HEK293T (cell line): Measurements from ENCODE around the gene CSH2.
"Not testable (repeated sequence)": the region's sequence is repeated elsewhere in the genome, so short reads cannot be mapped to it uniquely, and the experiment has no call there.

ENCODE experiments used
- BHLHE40 ChIP-seq: fragments of 450-650 bp; IDR thresholded peaks from 2 replicates; pipeline ENCODE4 v1.6.1; 2016; ENCODE audit warnings: mild to moderate bottlenecking, moderate library complexity, borderline replicate concordance
- CTBP1 ChIP-seq: fragments of 450-650 bp; IDR thresholded peaks from 2 replicates; pipeline ENCODE4 v1.6.1; 2016; ENCODE audit warnings: borderline replicate concordance
- ELF4 ChIP-seq: fragments of 450-650 bp; IDR thresholded peaks from 2 replicates; pipeline ENCODE4 v1.6.1; 2017; ENCODE audit warnings: antibody characterized with exemption
- FOXA1 ChIP-seq: fragments of 450-650 bp; IDR thresholded peaks from 2 replicates; pipeline ENCODE4 v1.6.1; 2016; ENCODE audit warnings: mild to moderate bottlenecking
- FOXK2 ChIP-seq: fragments of 450-650 bp; IDR thresholded peaks from 2 replicates; pipeline ENCODE4 v1.6.1; 2016; ENCODE audit warnings: mild to moderate bottlenecking
- FOXM1 ChIP-seq: fragments of 450-650 bp; IDR thresholded peaks from 2 replicates; pipeline ENCODE4 v1.6.1; 2017; ENCODE audit warnings: mild to moderate bottlenecking, borderline replicate concordance
- HDGF ChIP-seq: fragments of 450-650 bp; IDR thresholded peaks from 2 replicates; pipeline ENCODE4 v1.6.1; 2017; ENCODE audit warnings: antibody characterized with exemption, borderline replicate concordance
- LEF1 ChIP-seq: fragments of 450-650 bp; IDR thresholded peaks from 2 replicates; pipeline ENCODE4 v1.6.1; 2017; ENCODE audit warnings: mild to moderate bottlenecking, borderline replicate concordance
- NFRKB ChIP-seq: fragments of 450-650 bp; IDR thresholded peaks from 2 replicates; pipeline ENCODE4 v1.6.1; 2016; ENCODE audit warnings: mild to moderate bottlenecking, moderate library complexity
- SP1 ChIP-seq: fragments of 450-650 bp; IDR thresholded peaks from 2 replicates; pipeline ENCODE4 v1.6.1; 2017
- SUZ12 ChIP-seq: fragments of 450-650 bp; IDR thresholded peaks from 2 replicates; pipeline ENCODE4 v1.6.1; 2016; ENCODE audit warnings: mild to moderate bottlenecking
- TARDBP ChIP-seq: fragments of 450-650 bp; IDR thresholded peaks from 2 replicates; pipeline ENCODE4 v1.6.1; 2016
- ZNF384 ChIP-seq: fragments of 450-650 bp; IDR thresholded peaks from 2 replicates; pipeline ENCODE4 v1.6.1; 2016
- TF ChIP-seq, protein P1 (sequence below): fragments of 450-650 bp; IDR thresholded peaks from 2 replicates; pipeline ENCODE4 v1.6.1; 2016

DNA sequence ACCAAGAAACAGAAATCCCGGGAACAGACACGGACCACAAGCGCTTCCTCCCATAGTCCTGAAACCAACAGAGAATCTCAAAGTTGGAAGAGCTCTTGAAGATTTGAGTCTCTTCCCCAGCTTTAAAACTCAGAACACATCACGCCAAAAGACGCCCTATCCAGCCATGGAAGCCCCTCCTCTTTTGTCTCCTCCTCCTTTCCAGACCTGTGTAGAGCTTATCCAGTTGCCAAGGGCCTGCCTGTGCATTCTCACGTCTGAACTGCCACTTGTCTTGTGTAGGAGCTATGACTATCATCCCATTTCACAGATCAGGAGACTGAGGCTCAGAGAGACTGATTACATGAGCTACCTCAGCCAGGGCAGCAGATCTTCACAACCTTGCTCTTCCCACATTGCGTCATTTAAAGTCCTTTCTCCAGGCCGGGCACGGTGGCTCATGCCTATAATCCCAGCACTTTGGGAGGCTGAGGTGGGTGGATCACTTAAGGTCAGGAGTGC, 9.2 kb upstream of the CSH2 start:
- not testable (repeated sequence) for TF ChIP-seq FOXM1, ZNF384, CTBP1, HDGF, SP1, ELF4, NFRKB, FOXK2, LEF1, BHLHE40, FOXA1, SUZ12, TARDBP
- TF ChIP-seq, protein P1, sequence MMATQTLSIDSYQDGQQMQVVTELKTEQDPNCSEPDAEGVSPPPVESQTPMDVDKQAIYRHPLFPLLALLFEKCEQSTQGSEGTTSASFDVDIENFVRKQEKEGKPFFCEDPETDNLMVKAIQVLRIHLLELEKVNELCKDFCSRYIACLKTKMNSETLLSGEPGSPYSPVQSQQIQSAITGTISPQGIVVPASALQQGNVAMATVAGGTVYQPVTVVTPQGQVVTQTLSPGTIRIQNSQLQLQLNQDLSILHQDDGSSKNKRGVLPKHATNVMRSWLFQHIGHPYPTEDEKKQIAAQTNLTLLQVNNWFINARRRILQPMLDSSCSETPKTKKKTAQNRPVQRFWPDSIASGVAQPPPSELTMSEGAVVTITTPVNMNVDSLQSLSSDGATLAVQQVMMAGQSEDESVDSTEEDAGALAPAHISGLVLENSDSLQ: not testable (repeated sequence)
